Measurements from ENCODE around the gene AHNAK. TPM values are rescaled to one million over a fixed set of nuclear protein-coding genes. Genes with fewer than 3 reads are reported as not detected.

Gene AHNAK
- polyA plus RNA-seq, 1 experiment: 145 TPM

GRCh38 chr11:62423012-62423411 lies 123.6 kb downstream of the AHNAK start:
- ChIA-PET POLR2A (no interaction called here), CTCF (interaction anchor here (0.6 to 10.7 kb wide), 8 partner anchors 13 to 136 kb away, joined by 3 to 220 read pairs (median 7); no protein-coding TSS in a partner anchor)
- no peak overlapping the region for H3K4me3 ChIP-seq (ENCODE audit: low read depth, low read length)
- DNase-seq (ENCODE audit: low read depth): no peak
- H3K36me3 ChIP-seq (ENCODE audit: control insufficient read depth, insufficient read depth, low read length): no peaks in the 10 kb centered on the region
- TF ChIP-seq CTCF (IDR thresholded peaks at IDR 0.05; ENCODE audit: insufficient read depth, low read depth, low read length): no peak
- H3K27me3 ChIP-seq (ENCODE audit: control insufficient read depth, insufficient read depth, low read length): no peaks in the 10 kb centered on the region

- no peaks in the 10 kb centered on the region; the same call in 1 of the 2 replicates for H3K27me3 ChIP-seq (ENCODE audit: control insufficient read depth, insufficient read depth, low read length)
- ChIA-PET CTCF (interaction anchor here (1.0 to 10.7 kb wide), 5 partner anchors 12 to 137 kb away, joined by 3 to 220 read pairs (median 44); no protein-coding TSS in a partner anchor), POLR2A (interaction anchor here (0.6 kb wide), 1 partner anchor 84 kb away, joined by 3 read pairs; no protein-coding TSS in a partner anchor)
- no peak overlapping the region for H3K4me3 ChIP-seq (ENCODE audit: low read depth, low read length)
- H3K36me3 ChIP-seq (ENCODE audit: control insufficient read depth, insufficient read depth, low read length): no peaks in the 10 kb centered on the region
- no peak for TF ChIP-seq CTCF (IDR thresholded peaks at IDR 0.05; ENCODE audit: insufficient read depth, low read depth, low read length)
- no peak for DNase-seq (ENCODE audit: low read depth)
These were observed 124.6 kb downstream of the AHNAK start for GRCh38 chr11:62421996-62422395.

GRCh38 chr11:62420882-62421281 lies 125.7 kb downstream of the AHNAK start:
- TF ChIP-seq CTCF (IDR thresholded peaks at IDR 0.05; ENCODE audit: insufficient read depth, low read depth, low read length): no peak
- no peaks in the 10 kb centered on the region for H3K36me3 ChIP-seq (ENCODE audit: control insufficient read depth, insufficient read depth, low read length)
- CTCF ChIA-PET: interaction anchor here (10.7 kb wide), 1 partner anchor 120 kb away, joined by 220 read pairs; no protein-coding TSS in a partner anchor
- DNase-seq (ENCODE audit: low read depth): no peak
- POLR2A ChIA-PET: no interaction called here
- no peak overlapping the region for H3K4me3 ChIP-seq (ENCODE audit: low read depth, low read length)
- H3K27me3 ChIP-seq (ENCODE audit: control insufficient read depth, insufficient read depth, low read length): no peaks in the 10 kb centered on the region; the same call in 1 of the 2 replicates

GRCh38 chr11:62419943-62420342 lies 126.7 kb downstream of the AHNAK start:
- TF ChIP-seq CTCF (IDR thresholded peaks at IDR 0.05; ENCODE audit: insufficient read depth, low read depth, low read length): no peak
- no peaks in the 10 kb centered on the region for H3K36me3 ChIP-seq (ENCODE audit: control insufficient read depth, insufficient read depth, low read length)
- CTCF ChIA-PET: interaction anchor here (0.6 to 2.1 kb wide), 7 partner anchors 14 to 154 kb away, joined by 3 to 9 read pairs (median 4); partner anchors contain the start of gene EEF1G
- H3K4me3 ChIP-seq (ENCODE audit: low read depth, low read length): no peak overlapping the region
- DNase-seq (ENCODE audit: low read depth): no peak
- POLR2A ChIA-PET: interaction anchor here (0.5 kb wide), 1 partner anchor 14 kb away, joined by 3 read pairs; no protein-coding TSS in a partner anchor
- no peaks in the 10 kb centered on the region; the same call in 1 of the 2 replicates for H3K27me3 ChIP-seq (ENCODE audit: control insufficient read depth, insufficient read depth, low read length)

- H3K27me3 ChIP-seq (ENCODE audit: control insufficient read depth, insufficient read depth, low read length): no peaks in the 10 kb centered on the region; the same call in 1 of the 2 replicates
- H3K4me3 ChIP-seq (ENCODE audit: low read depth, low read length): no peak overlapping the region
- POLR2A ChIA-PET: interaction anchor here (0.5 kb wide), 1 partner anchor 14 kb away, joined by 3 read pairs; no protein-coding TSS in a partner anchor
- TF ChIP-seq CTCF (IDR thresholded peaks at IDR 0.05; ENCODE audit: insufficient read depth, low read depth, low read length): no peak
- DNase-seq (ENCODE audit: low read depth): no peak
- no peaks in the 10 kb centered on the region for H3K36me3 ChIP-seq (ENCODE audit: control insufficient read depth, insufficient read depth, low read length)
- CTCF ChIA-PET: interaction anchor here (0.6 to 2.1 kb wide), 7 partner anchors 13 to 154 kb away, joined by 3 to 9 read pairs (median 4); partner anchors contain the start of gene EEF1G
These were observed 127.2 kb downstream of the AHNAK start for GRCh38 chr11:62419314-62419929.
